ENCODE data around the gene MYO18A.
"Not testable (repeated sequence)": the region's sequence is repeated elsewhere in the genome, so short reads cannot be mapped to it uniquely, and the experiment has no call there.

Gene MYO18A

DNA sequence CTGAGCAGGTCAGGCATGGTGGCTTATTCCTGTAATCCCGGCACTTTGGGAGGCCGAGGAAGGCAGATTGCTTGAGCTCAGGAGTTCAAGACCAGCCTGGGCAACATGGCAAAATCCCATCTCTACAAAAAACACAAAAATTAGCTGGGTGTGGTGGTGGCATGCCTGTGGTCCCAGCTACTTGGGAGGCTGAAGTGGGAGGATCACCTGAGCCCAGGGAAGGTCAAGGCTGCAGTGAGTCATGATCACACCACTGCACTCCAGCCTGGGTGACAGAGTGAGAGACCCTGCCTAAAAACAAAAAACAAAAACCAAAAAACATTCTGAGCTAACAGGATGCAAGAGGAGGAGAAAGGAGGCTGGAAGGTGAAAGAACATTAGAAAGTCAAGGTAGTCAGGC, 33.0 kb downstream of the MYO18A start:
- not testable (repeated sequence) for DNase-seq (ENCODE audit: low spot score)

DNA sequence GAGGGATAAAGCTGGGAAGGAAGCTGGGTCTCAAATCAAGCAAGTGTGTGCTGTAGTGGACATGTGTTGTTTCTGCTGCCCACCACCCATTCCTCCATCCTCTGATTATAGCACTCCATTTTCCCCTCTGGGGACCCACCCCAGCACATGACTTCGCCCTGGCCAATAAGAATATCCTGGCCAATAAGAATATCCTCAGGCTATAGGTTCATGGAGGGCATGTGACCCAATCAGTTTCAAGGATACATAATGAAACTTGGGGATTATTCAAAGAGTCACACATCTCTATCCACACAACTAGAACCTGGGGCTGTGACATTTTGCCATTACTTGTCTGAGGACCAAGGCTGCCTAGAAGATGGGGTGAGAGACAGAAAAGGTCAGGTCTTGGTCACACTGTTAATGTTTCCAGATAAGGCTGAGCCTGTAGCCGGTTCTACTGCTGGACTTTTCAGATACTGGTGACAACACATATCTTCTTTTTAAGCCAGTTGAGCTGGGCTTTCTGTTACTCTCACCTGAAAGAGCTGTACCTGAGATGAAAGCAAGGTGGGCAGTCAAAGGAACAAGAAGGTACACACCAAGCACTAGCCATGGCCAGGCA, 33.7 kb downstream of the MYO18A start:
- no peak for DNase-seq (ENCODE audit: low spot score)

DNA sequence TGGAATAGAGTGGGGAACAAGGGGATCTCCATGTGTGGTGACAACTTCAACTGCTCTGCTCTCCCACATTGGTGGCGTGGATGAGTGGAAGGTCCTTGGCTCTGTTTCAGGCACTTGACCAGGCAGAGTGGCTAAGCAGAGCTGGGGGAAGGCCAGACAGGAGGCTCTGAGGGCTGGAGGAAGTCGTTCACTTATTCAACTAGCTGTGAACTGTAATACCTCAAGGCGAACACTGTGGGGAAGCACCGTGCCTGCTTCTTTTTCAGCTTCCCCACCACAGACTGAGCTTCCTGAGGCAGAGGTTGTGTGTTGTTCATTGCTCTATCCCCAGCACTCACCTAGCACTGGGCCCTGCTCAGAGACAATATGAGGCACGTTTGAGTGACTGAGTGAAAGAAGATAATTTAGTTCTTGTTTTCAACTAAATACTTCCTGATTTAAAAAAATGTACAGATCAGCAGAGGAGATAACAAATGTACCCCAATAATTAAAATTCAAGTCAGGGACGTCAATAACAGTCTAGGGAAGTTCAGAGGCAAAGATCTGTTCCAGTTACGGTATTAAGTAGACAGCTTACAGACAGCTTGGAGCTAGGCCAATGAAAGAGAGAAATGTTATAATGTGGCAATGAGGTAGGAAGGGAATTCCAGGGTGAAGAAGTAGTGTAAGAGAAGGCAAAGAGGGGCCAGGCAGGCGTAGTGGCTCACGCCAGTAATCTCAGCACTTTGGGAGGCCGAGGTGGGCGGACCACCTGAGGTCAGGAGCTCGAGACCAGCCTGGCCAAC, 34.7 kb downstream of the MYO18A start:
- DNase-seq (ENCODE audit: low spot score) = peak; percentile 76

DNA sequence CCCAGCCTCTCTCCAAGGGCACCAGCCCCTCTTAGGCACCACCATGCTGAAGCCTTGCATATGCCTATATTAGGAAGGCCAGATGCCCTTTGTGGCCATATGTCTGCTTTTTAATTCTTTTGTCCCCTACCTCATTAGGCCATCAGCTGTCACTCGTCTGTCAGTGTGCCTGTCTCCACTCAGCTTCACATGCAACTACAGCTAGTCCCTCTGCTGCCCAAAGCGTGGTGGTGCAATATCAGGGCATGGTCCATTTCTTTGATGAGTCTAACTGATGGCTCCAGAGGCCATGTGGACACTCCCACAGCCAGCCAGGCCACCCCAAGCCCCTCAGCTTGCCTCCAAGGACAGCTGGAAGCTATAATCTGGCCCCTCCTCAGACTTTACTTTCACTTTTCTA, 36.3 kb downstream of the MYO18A start:
- no peak for DNase-seq (ENCODE audit: low spot score)

DNA sequence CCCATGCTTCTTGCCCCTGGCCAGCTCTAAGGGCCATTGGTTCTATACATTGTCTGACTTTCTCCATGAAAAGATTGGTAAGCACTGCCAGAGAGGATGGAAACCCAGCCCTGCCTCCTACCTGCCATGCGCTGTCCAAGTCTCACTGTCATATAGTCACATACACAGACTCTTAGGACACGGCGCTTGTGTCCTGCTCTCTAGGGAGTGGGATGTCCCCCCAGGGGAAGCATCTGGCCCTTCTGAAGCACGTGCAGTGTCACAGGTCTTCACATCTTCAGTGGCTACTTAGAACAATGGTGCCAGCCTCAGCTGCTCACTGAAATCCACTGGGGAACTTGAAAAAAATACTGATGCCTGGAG, 38.7 kb downstream of the MYO18A start:
- DNase-seq (ENCODE audit: low spot score) = no peak

DNA sequence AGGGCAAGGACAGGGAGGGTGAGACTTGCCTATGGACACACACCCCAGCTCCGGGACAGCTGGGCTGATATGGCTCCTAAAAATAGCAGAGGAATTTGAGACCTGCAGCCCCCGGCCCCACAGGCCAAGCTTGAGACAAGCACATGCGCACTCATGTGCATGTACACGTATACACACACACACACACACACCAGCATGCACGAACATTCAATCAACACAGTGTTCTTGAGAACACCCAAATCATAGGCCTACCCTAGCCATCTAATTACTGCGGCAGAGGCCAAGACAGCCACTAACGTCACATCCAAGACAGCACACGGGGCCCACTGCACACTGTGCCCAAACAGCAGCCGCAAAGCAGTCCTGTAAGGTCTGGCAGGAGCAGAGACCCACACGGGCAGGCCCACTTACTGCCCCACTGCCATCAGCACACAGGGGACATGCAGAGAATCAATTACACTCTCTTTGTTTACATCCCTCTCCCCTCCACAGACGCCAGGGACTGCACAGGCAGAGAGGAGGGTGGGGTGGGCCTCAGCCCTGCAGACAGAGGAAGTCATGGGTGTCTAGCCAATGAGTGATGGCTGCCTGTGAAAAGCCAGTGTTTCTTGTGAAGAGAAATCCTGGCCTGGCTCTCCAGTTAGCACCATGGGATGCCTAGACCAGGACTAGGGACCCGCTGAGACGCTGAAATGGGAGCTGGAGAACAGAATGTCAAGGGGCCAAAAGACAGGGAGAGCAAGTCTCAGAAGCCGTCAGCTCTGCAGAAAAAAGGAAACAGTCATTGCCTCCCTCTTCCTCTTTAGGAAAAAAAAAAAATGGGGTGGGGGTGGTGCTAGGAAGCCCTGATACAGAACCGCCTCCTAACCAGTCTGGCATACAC, 39.3 kb downstream of the MYO18A start:
- DNase-seq (ENCODE audit: low spot score) = no peak

DNA sequence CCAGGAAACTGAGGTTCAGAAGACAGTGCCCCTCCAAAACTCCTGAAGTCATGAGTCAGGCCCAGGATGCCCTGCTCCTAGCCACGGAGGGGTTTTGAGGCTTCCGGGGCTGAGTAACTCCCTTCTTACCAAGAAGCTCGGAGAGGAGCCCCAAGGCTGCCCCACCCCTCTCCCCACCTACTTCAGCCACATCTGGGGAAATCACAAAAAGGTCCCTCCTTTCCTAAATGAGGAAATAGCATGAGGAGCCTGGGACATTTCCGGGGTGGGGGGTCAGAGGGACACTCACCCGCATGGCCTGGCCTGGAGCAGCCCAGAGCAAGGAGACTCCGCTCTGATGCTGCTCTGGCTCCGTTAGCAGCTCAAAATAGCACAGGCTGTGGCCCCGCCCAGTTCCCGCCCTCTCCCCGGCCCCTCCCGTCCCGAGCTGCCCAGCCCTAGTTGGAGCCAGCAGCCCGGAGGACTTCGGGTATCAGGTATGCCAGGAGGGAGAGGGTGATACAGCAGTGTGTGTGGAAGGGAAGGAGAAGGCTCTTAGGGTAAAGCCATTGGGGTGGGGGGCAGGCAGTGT, 40.1 kb downstream of the MYO18A start:
- DNase-seq (ENCODE audit: low spot score) = peak; percentile 91

DNA sequence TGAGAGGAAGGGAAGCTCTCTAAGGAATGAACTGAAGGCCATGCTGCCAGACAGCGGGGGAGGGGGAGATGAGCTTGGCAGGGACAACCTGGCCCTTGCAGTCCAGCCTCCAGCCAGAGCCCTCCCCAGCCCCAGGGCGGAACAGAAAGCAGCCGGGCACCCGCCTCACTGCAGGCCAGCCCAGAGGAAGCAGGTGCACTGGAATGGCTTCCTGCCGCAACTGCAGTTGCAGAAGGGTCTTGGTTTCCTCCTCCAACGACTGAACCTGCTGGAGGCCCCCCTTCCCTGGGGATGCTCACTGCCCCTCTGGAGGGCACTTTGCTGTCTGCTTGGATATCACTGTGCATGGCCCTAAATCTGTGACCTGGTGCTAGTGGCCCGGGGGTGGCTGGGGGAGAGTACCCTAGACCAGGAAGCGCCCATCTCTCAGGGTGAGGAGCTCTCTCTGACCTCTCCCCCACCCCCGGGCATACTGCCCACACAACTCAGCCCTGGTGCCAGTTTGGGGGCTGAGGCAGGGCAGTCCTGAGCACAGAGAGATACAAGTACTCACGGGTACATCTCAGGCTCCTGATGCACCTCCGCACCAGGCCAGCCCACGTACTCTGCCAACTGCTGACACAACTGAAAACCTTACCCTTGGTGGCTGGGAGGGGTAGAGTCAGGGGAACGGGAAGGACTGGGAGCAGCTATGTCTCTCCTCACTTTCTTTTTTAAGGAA, 41.1 kb downstream of the MYO18A start:
- DNase-seq (ENCODE audit: low spot score) = no peak

DNA sequence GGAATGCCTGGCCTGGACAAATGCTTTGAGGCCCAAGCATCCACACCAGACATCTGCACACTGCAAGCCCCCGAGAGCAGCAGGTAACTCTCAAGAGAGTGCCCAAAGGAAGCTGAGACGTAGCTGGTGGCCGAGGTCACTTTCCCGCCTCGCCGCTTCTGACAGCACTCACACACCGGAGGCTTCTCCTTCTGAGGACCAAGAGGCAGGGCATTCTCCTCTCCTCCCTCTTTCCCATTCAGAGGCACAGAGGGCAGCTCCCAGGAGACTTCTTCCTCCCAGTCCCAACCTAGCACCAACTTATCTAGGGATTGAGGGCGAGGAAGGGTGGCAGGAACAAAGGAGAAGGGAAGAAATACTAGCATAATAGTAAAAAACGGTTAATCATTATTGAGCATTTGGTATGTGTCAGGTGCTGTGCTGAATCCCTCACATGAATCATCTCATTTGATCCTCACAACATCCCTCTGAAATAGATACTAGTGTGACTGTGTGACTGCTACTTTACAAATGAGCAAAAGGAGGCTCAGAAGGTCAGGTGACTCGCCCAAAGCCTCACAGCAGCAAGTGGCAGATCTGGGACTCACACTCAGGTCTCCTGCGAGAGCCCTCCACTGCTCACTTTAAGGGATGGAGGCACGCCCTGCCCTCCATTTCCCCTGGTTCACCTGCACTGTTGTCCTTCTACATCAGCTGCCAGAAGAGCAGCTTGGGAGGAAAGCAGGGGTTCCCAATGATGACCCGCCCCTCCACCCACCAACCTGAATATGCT, 41.8 kb downstream of the MYO18A start:
- DNase-seq (ENCODE audit: low spot score) = no peak

DNA sequence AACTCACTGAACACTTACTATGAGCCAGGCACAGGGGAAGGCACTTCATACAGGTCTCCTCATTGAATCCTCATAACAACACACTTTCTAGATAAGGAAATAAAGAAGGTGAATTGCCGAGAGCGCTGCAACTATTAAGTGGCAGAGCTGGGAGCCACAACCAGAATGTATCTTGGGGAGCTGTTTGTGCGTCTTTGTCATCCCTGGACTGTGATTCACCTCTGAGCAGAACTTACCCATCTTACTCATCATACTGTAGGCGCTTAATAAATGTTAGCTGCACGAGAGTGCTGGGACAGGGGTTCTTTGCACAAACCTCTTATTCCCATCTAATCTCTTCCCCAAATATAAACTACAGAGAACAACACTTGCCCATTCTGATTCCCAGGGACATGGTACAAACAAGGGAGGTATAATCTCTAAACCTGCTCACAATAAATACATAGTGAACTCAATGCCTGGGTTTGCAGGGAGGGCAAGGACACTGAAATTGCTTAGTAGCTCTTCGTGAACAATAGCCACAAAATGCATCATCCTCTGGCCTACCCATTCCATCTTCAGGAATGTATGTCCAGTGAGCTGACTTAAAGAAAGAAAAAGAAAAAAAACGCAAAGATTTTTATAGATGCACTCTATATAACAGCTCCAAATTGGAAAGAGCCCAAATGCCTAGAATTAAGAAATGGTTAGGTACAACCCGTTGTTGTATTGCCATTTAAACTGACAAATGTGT, 43.0 kb downstream of the MYO18A start:
- no peak for DNase-seq (ENCODE audit: low spot score)

DNA sequence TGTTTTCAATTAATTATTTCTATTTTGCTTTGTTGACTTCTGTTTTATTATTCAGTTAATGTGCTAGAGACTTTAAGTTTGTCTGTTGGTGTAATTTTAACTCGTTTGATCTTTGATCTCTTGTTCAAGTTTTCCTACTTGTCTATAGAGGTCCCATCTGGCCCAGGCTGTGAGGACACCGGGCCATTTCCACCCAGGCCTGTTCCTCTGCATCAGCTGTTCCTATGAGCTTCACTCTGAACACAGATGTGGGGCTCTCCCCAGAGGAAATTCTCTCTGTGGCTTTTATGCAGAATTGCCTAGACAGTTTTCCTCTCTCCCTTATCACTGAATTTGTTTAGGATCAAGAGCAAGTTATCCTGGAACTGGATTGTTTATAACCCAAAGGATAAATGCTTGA, 44.7 kb downstream of the MYO18A start:
- DNase-seq (ENCODE audit: low spot score) = no peak

DNA sequence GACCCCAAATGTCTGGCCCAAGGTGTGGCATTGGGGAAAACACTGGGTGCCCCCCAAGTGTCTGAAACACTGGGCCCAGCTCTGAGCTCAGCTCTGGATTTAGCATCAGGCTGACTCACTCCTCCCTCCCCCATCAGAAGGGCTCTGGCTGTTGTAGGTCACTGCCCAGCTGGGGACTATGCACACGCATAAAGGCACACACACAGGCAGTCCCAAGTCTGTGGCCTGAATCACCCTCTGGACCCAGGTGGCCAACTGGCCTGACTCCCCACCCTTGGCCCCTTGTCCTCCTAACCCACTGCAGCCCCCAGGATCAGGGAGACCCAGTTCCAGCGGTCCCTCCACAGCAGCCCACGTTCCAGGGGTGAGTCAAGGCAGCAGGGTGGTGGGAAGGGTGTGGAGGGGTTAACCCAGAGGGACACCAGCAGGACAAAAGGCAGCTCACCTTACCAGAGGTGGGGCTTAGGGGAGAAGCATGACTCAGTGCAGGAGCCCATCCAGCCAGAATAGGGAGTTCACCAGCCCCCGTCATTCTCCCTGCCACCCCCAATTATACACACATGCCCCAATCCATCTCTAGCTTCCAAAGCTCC, 47.0 kb downstream of the MYO18A start:
- peak; percentile 81 for DNase-seq (ENCODE audit: low spot score)

DNA sequence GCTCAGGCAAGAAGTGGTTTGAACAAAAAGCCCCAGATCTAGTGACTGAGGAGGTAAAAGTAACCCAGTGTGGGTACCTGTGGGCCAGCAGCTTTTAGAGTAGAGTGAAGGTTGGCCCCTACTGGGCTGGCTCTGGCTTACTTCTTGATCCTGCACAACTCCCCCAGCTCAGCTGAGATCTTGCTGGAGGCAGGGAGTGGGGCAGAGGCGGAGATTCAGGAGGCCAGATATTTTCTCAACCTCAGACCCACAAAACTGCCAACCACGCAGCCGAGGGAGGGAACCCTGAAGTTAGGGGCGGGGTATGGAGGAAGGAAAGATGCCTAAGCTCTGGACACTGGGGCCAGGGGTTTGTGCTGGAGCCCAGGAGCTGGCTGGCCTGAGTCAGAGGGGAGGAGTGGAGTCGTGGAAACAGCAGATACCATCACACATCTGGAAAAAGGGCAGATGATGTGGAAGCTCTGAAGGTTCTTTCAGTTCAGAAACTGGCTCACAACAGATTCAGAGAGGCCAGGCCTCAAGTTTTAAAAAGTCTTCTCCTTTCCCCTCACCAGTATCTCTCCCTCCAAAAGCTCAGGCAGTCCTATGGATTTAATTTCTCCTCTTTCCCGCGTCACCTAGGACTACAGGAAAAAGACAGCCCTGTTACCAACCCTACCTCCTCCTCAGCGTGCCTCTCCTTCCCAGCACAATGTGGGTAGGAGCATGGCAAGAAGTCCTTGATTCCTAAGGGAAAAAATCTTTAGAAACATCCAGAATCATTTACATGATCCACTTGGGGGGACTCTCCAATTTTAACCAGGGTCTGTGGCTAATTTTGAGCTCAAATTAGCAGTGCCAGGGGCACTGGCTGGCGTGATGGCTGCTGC, 48.1 kb downstream of the MYO18A start:
- DNase-seq (ENCODE audit: low spot score) = peak; percentile 92

DNA sequence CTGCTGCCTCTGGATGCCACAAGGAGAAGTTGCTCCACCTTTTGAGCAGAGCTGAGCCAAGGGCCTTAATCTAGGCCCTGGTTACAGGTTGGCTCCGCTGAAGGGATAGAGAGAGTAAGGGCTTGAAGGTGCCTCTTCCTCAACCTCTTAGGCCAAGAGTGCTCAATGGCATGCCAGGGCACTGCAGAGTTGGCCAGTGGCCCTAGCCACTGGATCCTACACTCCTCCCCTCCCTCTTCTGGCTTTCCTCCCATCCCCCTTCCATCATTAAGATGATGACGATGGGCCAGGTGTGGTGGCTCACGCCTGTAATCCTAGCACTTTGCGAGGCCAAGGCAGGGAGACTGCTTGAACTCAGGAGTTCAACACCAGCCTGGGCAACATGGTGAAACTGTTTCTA, 50.5 kb downstream of the MYO18A start:
- DNase-seq (ENCODE audit: low spot score) = no peak

DNA sequence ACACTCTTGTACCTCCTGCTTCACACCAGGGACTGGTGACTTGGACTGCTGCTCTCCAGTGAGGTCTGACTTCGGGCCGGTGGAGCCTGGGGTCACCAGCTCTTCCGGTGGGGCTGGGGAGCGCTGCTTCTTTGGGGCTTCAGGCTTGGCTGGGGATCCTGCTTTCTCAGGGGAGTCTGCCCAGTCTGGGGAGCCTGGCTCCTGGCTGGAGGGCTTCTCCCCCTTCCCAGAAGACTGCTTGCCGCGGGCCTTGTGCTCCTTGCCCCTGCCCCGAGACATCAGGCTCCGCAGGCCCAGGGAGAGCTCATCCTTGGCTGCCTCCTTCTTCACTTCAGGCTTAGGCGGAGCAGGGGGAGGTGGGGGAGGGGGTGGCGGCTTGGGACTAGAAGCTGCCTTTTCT, 52.4 kb downstream of the MYO18A start:
- DNase-seq (ENCODE audit: low spot score) = no peak

DNA sequence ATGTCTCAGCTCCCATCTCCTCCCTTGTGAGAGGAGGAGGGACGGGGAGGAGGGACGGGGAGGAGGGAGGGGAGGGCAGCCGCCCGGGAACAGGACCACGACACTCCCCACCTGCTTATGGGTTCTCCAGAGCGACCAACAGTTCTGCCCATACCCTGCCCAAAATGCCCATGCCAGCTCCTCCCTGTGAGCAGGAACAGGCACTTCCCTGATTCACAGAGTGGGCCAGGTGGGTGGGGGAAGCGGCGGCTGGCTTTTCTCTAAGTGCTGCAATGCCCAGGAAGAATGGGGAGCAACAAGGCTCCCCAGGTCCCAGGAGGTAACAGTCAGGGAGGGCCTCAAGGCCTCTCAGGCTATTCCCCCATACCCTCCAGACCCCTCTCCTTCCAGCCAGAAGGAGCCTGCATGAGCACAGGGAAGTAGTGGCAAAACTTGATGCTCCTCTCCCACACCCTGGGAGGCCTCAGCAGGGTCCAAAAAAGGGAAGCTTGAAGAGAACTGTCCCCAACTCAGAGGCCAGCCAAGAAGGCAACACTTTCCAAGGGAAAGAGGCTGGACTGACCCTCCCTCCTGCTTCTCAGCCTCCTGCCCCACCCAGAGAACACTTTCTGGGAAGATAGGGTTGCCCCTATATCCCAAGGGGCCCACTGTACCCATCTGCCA, 53.8 kb downstream of the MYO18A start:
- no peak for DNase-seq (ENCODE audit: low spot score)

DNA sequence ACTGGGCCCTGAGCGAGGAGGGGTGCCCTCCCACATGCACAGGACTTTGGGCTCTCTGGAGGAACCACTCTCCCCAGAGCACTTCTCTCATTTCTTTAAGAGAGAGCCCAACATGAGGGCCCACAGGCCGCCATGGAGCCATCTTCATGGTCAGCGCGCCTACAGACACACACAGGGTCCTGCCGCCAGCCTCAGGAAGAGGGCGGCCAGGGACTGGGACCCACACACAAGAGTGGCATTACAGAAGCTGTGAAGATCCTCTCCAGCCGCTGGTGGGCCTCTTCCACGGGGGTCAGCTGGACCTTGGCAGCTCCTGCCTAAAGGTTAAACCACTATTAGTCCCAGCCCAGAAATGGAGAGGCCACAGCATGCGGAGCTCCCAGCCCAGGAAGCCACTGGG, 54.5 kb downstream of the MYO18A start:
- DNase-seq (ENCODE audit: low spot score) = no peak

DNA sequence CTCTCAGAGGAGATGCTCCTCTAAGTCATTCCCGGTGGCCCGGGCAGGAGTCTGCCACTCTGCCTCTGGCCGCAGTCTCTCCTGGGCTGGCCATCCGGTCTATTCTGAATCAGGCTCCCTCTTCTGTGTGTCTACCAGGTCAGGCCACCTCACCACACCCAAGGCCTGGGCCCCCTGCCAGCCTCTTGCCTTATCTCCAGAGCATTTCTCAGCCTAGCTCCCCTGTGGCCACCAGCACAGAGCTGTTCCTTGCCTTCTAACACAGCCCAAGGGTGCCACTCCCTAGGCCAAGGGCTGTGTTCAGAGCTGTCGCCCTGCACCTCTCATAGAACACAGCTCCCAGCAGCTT, 55.3 kb downstream of the MYO18A start:
- no peak for DNase-seq (ENCODE audit: low spot score)
